HepG2 (cell line): ENCODE measurements around the gene CPHXL. TPM values are rescaled to one million over a fixed set of nuclear protein-coding genes. Genes with fewer than 3 reads are reported as not detected.

Experiments used
- ATAC-seq: fragments of 200-7000 bp; cut with Tn5 transposase; 3 replicates; pipeline ENCODE4 v1.9.1; 2020; ENCODE audit warnings: mild to moderate bottlenecking, moderate library complexity
- BruUV-seq: library from RNA; stranded (reverse); fragments of 400-500 nt; replicated peaks from 2 replicates; lab custom pipeline; 2021; lab: Mats Ljungman, UMichigan
- CTCF ChIA-PET: fragments of 300-600 bp; formaldehyde crosslinking; extraction: SDS; loops from one replicate; lab custom pipeline; 2021; ENCODE audit warnings: low total read pairs, inconsistent platforms, low intra/inter-chr PET ratio; lab: Yijun Ruan, JAX
- POLR2A ChIA-PET: fragments of 350-600 bp; sonication (Branson Sonifier 250); formaldehyde crosslinking; loops from one replicate; lab custom pipeline; 2020; ENCODE audit warnings: antibody characterized with exemption, inconsistent platforms; lab: Yijun Ruan, JAX
- DNase-seq: peaks from one replicate; pipeline ENCODE4 v3.0.0-alpha.2; 2015; ENCODE audit warnings: low spot score
- FAIRE-seq: peaks from 3 replicates; lab custom pipeline; 2011; peaks lifted over from hg19 to GRCh38; lab: Jason Lieb, UNC
- H2AFZ ChIP-seq: one replicate; pipeline ENCODE4 v1.6.1; 2011; ENCODE audit warnings: low read length, inconsistent platforms
- H3K27ac ChIP-seq: fragments of 300-600 bp; 3 replicates; pipeline ENCODE4 v1.8.0; 2011; ENCODE audit warnings: mixed run types, mild to moderate bottlenecking, mixed read lengths, low read length, inconsistent platforms; ENCODE audit not compliant: insufficient read depth; ENCODE audit errors: extremely low read length
- H3K27me3 ChIP-seq, 2 experiments: fragments of 200-600 bp in 1 of 2; 2 replicates in 1 of 2; 3 replicates in 1 of 2; pipeline versions ENCODE4 v1.6.0 to v1.8.0; 2011; ENCODE audit warnings: low read length in 2 of 2, mild to moderate bottlenecking in 2 of 2, moderate library complexity in 2 of 2, inconsistent platforms in 1 of 2; ENCODE audit not compliant: insufficient read depth in 2 of 2, control insufficient read depth in 1 of 2
- H3K36me3 ChIP-seq, 2 experiments: fragments of 200-600 bp in 1 of 2; replicated peaks in 1 of 2; 2 replicates in 1 of 2; 3 replicates in 1 of 2; pipeline versions ENCODE4 v1.5.1 to v1.8.0; 2011; ENCODE audit warnings: low read length in 2 of 2, inconsistent platforms in 1 of 2; ENCODE audit not compliant: insufficient read depth in 2 of 2, control insufficient read depth in 1 of 2
- H3K4me1 ChIP-seq: 2 replicates; pipeline ENCODE4 v1.5.1; 2012; ENCODE audit warnings: low read length, inconsistent platforms; ENCODE audit not compliant: insufficient read depth
- H3K4me2 ChIP-seq: 2 replicates; pipeline ENCODE4 v1.6.0; 2011; ENCODE audit warnings: low read depth, low read length, inconsistent platforms
- H3K4me3 ChIP-seq, 3 experiments: fragments of 200-600 bp in 1 of 3; sonication (generic), shearing (Covaris generic) in 1 of 3; replicated peaks in 1 of 3; 2 replicates each; pipeline ENCODE4 v1.5.1; 2011 to 2016; ENCODE audit warnings: low read length in 3 of 3, inconsistent platforms in 2 of 3, low read depth in 2 of 3, mild to moderate bottlenecking in 2 of 3, control low read depth in 1 of 3, mixed read lengths in 1 of 3; ENCODE audit not compliant: insufficient read depth in 1 of 3
- H3K79me2 ChIP-seq: one replicate; pipeline ENCODE4 v1.6.1; 2011; ENCODE audit warnings: low read length, inconsistent platforms; ENCODE audit not compliant: insufficient read depth
- H3K9ac ChIP-seq: 2 replicates; pipeline ENCODE4 v1.6.0; 2011; ENCODE audit warnings: mild to moderate bottlenecking, low read depth, low read length, inconsistent platforms; ENCODE audit not compliant: insufficient read depth
- H3K9me3 ChIP-seq: 2 replicates; pipeline ENCODE4 v1.5.1; 2012; ENCODE audit warnings: mild to moderate bottlenecking, low read length
- H4K20me1 ChIP-seq: 2 replicates; pipeline ENCODE4 v1.6.0; 2011; ENCODE audit warnings: inconsistent platforms, mild to moderate bottlenecking, low read length, moderate library complexity; ENCODE audit not compliant: insufficient read depth
- HMGXB4 ChIP-seq, 2 experiments: sonication (generic) in 1 of 2; formaldehyde crosslinking in 1 of 2; IDR thresholded peaks; 2 replicates each; pipeline versions ENCODE4 v1.4.0 to v1.6.1; 2018 to 2020; ENCODE audit warnings: missing genetic modification reagents in 2 of 2, borderline replicate concordance in 1 of 2, low read depth in 1 of 2, mild to moderate bottlenecking in 1 of 2, missing biosample characterization in 1 of 2
- IRF2 ChIP-seq: IDR thresholded peaks from 2 replicates; pipeline ENCODE4 v1.6.1; 2018; ENCODE audit warnings: missing genetic modification reagents, missing compliant biosample characterization
- KAT8 ChIP-seq: IDR thresholded peaks from 2 replicates; pipeline ENCODE4 v1.6.1; 2016; ENCODE audit warnings: missing genetic modification reagents, missing compliant biosample characterization
- MIXL1 ChIP-seq: IDR thresholded peaks from 2 replicates; pipeline ENCODE4 v1.6.1; 2016
- MNT ChIP-seq: fragments of 450-650 bp; IDR thresholded peaks from 2 replicates; pipeline ENCODE4 v1.6.1; 2016
- SMC3 ChIP-seq: IDR thresholded peaks from 2 replicates; pipeline ENCODE4 v1.6.1; 2011; ENCODE audit warnings: low read length, improper control_type of control experiment
- SNAPC2 ChIP-seq: sonication (generic); formaldehyde crosslinking; IDR thresholded peaks from 2 replicates; pipeline ENCODE4 v1.8.1; 2022; ENCODE audit warnings: mild to moderate bottlenecking, missing genetic modification reagents
- STAG1 ChIP-seq: sonication (generic); formaldehyde crosslinking; IDR thresholded peaks from 2 replicates; pipeline ENCODE4 v1.4.0; 2020; ENCODE audit warnings: missing genetic modification reagents
- ZBTB37 ChIP-seq: sonication (generic); formaldehyde crosslinking; IDR thresholded peaks from 2 replicates; pipeline ENCODE4 v1.4.0; 2020; ENCODE audit warnings: mild to moderate bottlenecking, missing genetic modification reagents
- ZNF121 ChIP-seq: sonication (generic); formaldehyde crosslinking; IDR thresholded peaks from 2 replicates; pipeline ENCODE4 v1.5.0; 2020; ENCODE audit warnings: mild to moderate bottlenecking, missing genetic modification reagents
- ZNF432 ChIP-seq: sonication (generic); formaldehyde crosslinking; IDR thresholded peaks from 2 replicates; pipeline ENCODE4 v1.5.0; 2020; ENCODE audit warnings: missing genetic modification reagents, mild to moderate bottlenecking, borderline replicate concordance
- WGBS: methylation state at CpG from one replicate; pipeline ENCODE4 v1.1.6; 2017; ENCODE audit warnings: low lambda C conversion rate; 5-methylcytosine and 5-hydroxymethylcytosine counted together
- in situ Hi-C: cut with HindIII; loops from 2 replicates; pipeline ENCODE4 v1.10.0; 2017; ENCODE audit warnings: low pct_unique_long_range_greater_than_20kb; ENCODE audit not compliant: extremely low pct_ligation_motif_present
- intact Hi-C: fragments of 100-400 bp; cut with micrococcal nuclease; formaldehyde crosslinking; loops from one replicate; pipeline ENCODE4 v1.10.0; 2022; ENCODE audit not compliant: unreplicated experiment
- polyA plus RNA-seq, 8 experiments: library from polyadenylated mRNA; depleted of rRNA in 3 of 8; stranded (reverse) in 7 of 8; unstranded in 1 of 8; fragments of >200 nt; fragmentation: Illumina TruSeq in 4 of 8; extraction: Trizol in 4 of 8; gene quantifications; 2 replicates each; pipeline versions ENCODE4 v1.2.1 to v1.2.3, GENCODE V29; 2011 to 2016; ENCODE audit warnings: low read depth in 4 of 8, missing spikeins in 1 of 8, mixed read lengths in 1 of 8; ENCODE audit not compliant: insufficient read depth in 1 of 8
- total RNA-seq, 5 experiments: library from RNA; depleted of rRNA; stranded (reverse); fragments of >200 nt; fragmentation: Illumina TruSeq; extraction: Trizol; gene quantifications; 2 replicates each; pipeline ENCODE4 v1.2.3, GENCODE V29; 2016; ENCODE audit warnings: low read depth in 1 of 5

The CPHXL gene
- total and polyA plus RNA-seq, 2 of the 13 experiments (the other 11 are each of a cell fraction or from before 2014, with no cell fraction given), result not detected

- BruUV-seq, result no TSS peak
- POLR2A ChIA-PET, result no interaction called here
Measured at GRCh38 chr16:75770051-75770450, 43.8 kb upstream of the CPHXL start.

GRCh38 chr16:75764154-75764768 lies 38.0 kb upstream of the CPHXL start:
- 6% methylated on average over 7 of the region's 7 CpGs for WGBS
- Histone ChIP-seq H3K27me3 (no peaks in the 10 kb centered on the region), H3K27ac (no peak overlapping the region), H3K36me3 (no peaks in the 10 kb centered on the region), H3K4me3 (no peak overlapping the region), H2AFZ (no peak overlapping the region), H3K79me2 (no peaks in the 10 kb centered on the region), H3K9ac (no peak overlapping the region), H3K9me3 (no peaks in the 10 kb centered on the region), H3K4me2 (no peak overlapping the region; the same call in 1 of the 2 replicates), H3K4me1 (no peaks in the 10 kb centered on the region), H4K20me1 (no peaks in the 10 kb centered on the region)
- BruUV-seq, result no TSS peak
- intact Hi-C loops (loop anchor here (1.0 kb wide), 6 partner anchors 115 to 565 kb away; partner anchors contain the start of gene ADAT1), in situ Hi-C loops (loop anchor here (5.0 to 25.0 kb wide), 3 partner anchors 117 to 577 kb away; partner anchors contain the start of genes KARS1 and TERF2IP)
- ChIA-PET CTCF (interaction anchor here (0.8 to 2.0 kb wide), 7 partner anchors 69 to 565 kb away, joined by 3 to 13 read pairs (median 4); partner anchors contain the start of gene TMEM170A), POLR2A (no interaction called here)
- peak; percentile 85 for FAIRE-seq
- peak; percentile 98 for ATAC-seq
- DNase-seq, result peak; percentile 69
- peak; percentile 96 for TF ChIP-seq SMC3
- TF ChIP-seq MIXL1 (CRISPR knock-in tag), result peak; percentile 66; the same call in 1 of the 2 replicates
- TF ChIP-seq ZNF121 (CRISPR knock-in tag), result 0 out of 2 replicates have a peak, but pooled peaks have one; percentile 23
- TF ChIP-seq IRF2 (CRISPR knock-in tag), result peak; percentile 37; the same call in 1 of the 2 replicates
- TF ChIP-seq MNT, result no peak
- TF ChIP-seq ZBTB37 (CRISPR knock-in tag), result no peak
- peak in 1 of 2 experiments; percentile 16; a peak in 1 of 4 replicates for TF ChIP-seq HMGXB4 (CRISPR knock-in tag; IDR thresholded peaks at IDR 0.05; ENCODE audit: borderline replicate concordance in 1 of 2, low read depth in 1 of 2)
- TF ChIP-seq KAT8, result peak; percentile 23; the same call in 1 of the 2 replicates
- TF ChIP-seq STAG1 (CRISPR knock-in tag), result peak; percentile 98

More at GRCh38 chr16:75770051-75770450, 43.8 kb upstream of the CPHXL start:
- CTCF ChIA-PET, result no interaction called here
- TF ChIP-seq ZNF432, result peak; percentile 93
- no peak for TF ChIP-seq SNAPC2 (CRISPR knock-in tag)
- in situ Hi-C loops (loop anchor here (25.0 kb wide), 1 partner anchor 583 kb away; no protein-coding TSS in a partner anchor), intact Hi-C loops (no loop called here)
- Histone ChIP-seq H3K4me1 (no peaks in the 10 kb centered on the region), H3K79me2 (no peaks in the 10 kb centered on the region), H3K27me3 (no peaks in the 10 kb centered on the region; a peak in 1 of 5 replicates), H3K4me3 (no peak overlapping the region), H3K36me3 (no peaks in the 10 kb centered on the region), H3K4me2 (no peak overlapping the region), H2AFZ (no peak overlapping the region), H3K9me3 (peaks cover 5% of the 10 kb centered on the region), H4K20me1 (no peaks in the 10 kb centered on the region), H3K9ac (no peak overlapping the region), H3K27ac (no peak overlapping the region)
- no peak for ATAC-seq
- FAIRE-seq, result no peak
- DNase-seq, result no peak
